GM12878 (cell line): ENCODE data around the gene CDX4. TPM values are rescaled to one million over a fixed set of nuclear protein-coding genes. Genes with fewer than 3 reads are reported as not detected.

ENCODE experiments used
- ATAC-seq: fragments of 200-7000 bp; cut with Tn5 transposase; 3 replicates; pipeline ENCODE4 v1.9.1; 2020; ENCODE audit warnings: mild to moderate bottlenecking, moderate library complexity
- BruUV-seq: library from RNA; stranded (reverse); fragments of 400-500 nt; replicated peaks from 2 replicates; lab custom pipeline; 2021; lab: Mats Ljungman, UMichigan
- CTCF ChIA-PET: fragments of 300-600 bp; sonication (Branson Sonifier 250); formaldehyde crosslinking; extraction: SDS; loops from one replicate; lab custom pipeline; 2021; ENCODE audit warnings: inconsistent platforms; lab: Yijun Ruan, JAX
- POLR2A ChIA-PET: fragments of 350-600 bp; formaldehyde crosslinking; extraction: SDS; loops from one replicate; lab custom pipeline; 2021; ENCODE audit warnings: inconsistent platforms; lab: Charles Lee
- RAD21 ChIA-PET: fragments of 300-600 bp; sonication (Branson Sonifier 250); formaldehyde crosslinking; loops from one replicate; lab custom pipeline; 2023; ENCODE audit warnings: antibody characterized with exemption; ENCODE audit not compliant: unreplicated experiment; lab: Charles Lee
- SMC1A ChIA-PET: fragments of 300-600 bp; sonication (Branson Sonifier 250); formaldehyde crosslinking; loops from one replicate; lab custom pipeline; 2023; ENCODE audit not compliant: unreplicated experiment, uncharacterized antibody; lab: Charles Lee
- DNase-seq: peaks from one replicate; pipeline ENCODE4 v3.0.0-alpha.2; 2011; ENCODE audit warnings: low read depth, low spot score
- FAIRE-seq: peaks from 3 replicates; lab custom pipeline; 2011; peaks lifted over from hg19 to GRCh38; lab: Jason Lieb, UNC
- H2AFZ ChIP-seq: 2 replicates; pipeline ENCODE4 v1.6.0; 2011; ENCODE audit warnings: low read depth, low read length, control low read depth; ENCODE audit not compliant: control insufficient read depth
- H3K27ac ChIP-seq: 2 replicates; pipeline ENCODE4 v1.5.1; 2011; ENCODE audit warnings: control low read depth; ENCODE audit not compliant: control insufficient read depth, insufficient read depth
- H3K27me3 ChIP-seq, 2 experiments: replicated peaks in 1 of 2; 2 replicates each; pipeline versions ENCODE4 v1.6.0 to v1.6.1; 2011; ENCODE audit warnings: low read length in 1 of 2; ENCODE audit not compliant: control insufficient read depth in 2 of 2, insufficient read depth in 2 of 2
- H3K36me3 ChIP-seq, 2 experiments: 2 replicates each; pipeline ENCODE4 v1.5.1; 2011; ENCODE audit warnings: low read length in 1 of 2; ENCODE audit not compliant: control insufficient read depth in 2 of 2, insufficient read depth in 2 of 2
- H3K4me1 ChIP-seq: 2 replicates; pipeline ENCODE4 v1.6.1; 2011; ENCODE audit warnings: mild to moderate bottlenecking, low read length, moderate library complexity, mixed read lengths; ENCODE audit not compliant: control insufficient read depth, insufficient read depth
- H3K4me2 ChIP-seq: 2 replicates; pipeline ENCODE4 v1.6.0; 2011; ENCODE audit warnings: control low read depth; ENCODE audit not compliant: control insufficient read depth, insufficient read depth
- H3K4me3 ChIP-seq: fragments of 200-600 bp; sonication (generic); 2 replicates; pipeline ENCODE4 v1.5.1; 2016
- H3K79me2 ChIP-seq: 2 replicates; pipeline ENCODE4 v1.6.0; 2011; ENCODE audit warnings: low read length; ENCODE audit not compliant: control insufficient read depth, insufficient read depth
- H3K9ac ChIP-seq: 2 replicates; pipeline ENCODE4 v1.8.0; 2011; ENCODE audit warnings: low read length, control low read depth, mixed read lengths; ENCODE audit not compliant: control insufficient read depth, insufficient read depth
- H3K9me3 ChIP-seq: replicated peaks from 3 replicates; pipeline ENCODE4 v1.5.1; 2011; ENCODE audit warnings: mild to moderate bottlenecking, low read length; ENCODE audit not compliant: control insufficient read depth, insufficient read depth
- H4K20me1 ChIP-seq: 2 replicates; pipeline ENCODE4 v1.6.0; 2011; ENCODE audit not compliant: control insufficient read depth, insufficient read depth
- CBX5 ChIP-seq: sonication (generic); IDR thresholded peaks from 2 replicates; pipeline ENCODE4 v1.6.1; 2016; ENCODE audit warnings: low read depth, moderate library complexity, mild to moderate bottlenecking, inconsistent platforms
- EP300 ChIP-seq, 2 experiments: fragments of 150-350 bp in 1 of 2; IDR thresholded peaks; 2 replicates each; pipeline ENCODE4 v1.6.1; 2011 to 2012; ENCODE audit warnings: low read depth in 2 of 2, low read length in 2 of 2, borderline replicate concordance in 1 of 2, improper control_type of control experiment in 1 of 2, inconsistent platforms in 1 of 2; ENCODE audit not compliant: control insufficient read depth in 1 of 2
- IRF5 ChIP-seq: fragments of 450-650 bp; IDR thresholded peaks from 2 replicates; pipeline ENCODE4 v1.6.1; 2017; ENCODE audit warnings: borderline replicate concordance
- SMAD1 ChIP-seq: fragments of 450-650 bp; IDR thresholded peaks from 2 replicates; pipeline ENCODE4 v1.6.1; 2018; ENCODE audit warnings: mild to moderate bottlenecking, low read depth; ENCODE audit not compliant: partially characterized antibody
- SMARCA5 ChIP-seq: fragments of 450-650 bp; IDR thresholded peaks from 2 replicates; pipeline ENCODE4 v1.6.1; 2017; ENCODE audit warnings: mild to moderate bottlenecking
- ZNF592 ChIP-seq: fragments of 450-650 bp; IDR thresholded peaks from 2 replicates; pipeline ENCODE4 v1.6.1; 2017; ENCODE audit warnings: mild to moderate bottlenecking, moderate library complexity
- WGBS: methylation state at CpG from one replicate; pipeline ENCODE4 v1.1.6; 2016; ENCODE audit warnings: low lambda C conversion rate; ENCODE audit not compliant: insufficient replicate concordance, insufficient coverage; ENCODE audit errors: missing lambda C conversion rate; 5-methylcytosine and 5-hydroxymethylcytosine counted together
- in situ Hi-C: fragments of 300-500 bp; cut with MboI; formaldehyde crosslinking; loops from 9 replicates; pipeline ENCODE4 v1.14.3; 2018; ENCODE audit warnings: mixed read lengths
- intact Hi-C: fragments of 100-400 bp; cut with micrococcal nuclease; formaldehyde crosslinking; loops from one replicate; pipeline ENCODE4 v1.14.2; 2022; ENCODE audit not compliant: unreplicated experiment
- polyA plus RNA-seq, 11 experiments: library from polyadenylated mRNA; depleted of rRNA in 4 of 11; unstranded in 6 of 11; stranded (reverse) in 5 of 11; fragments of >200 nt; fragmentation: Nextera tagmentation in 4 of 11; fragmentation: Illumina TruSeq in 1 of 11; extraction: Ambion mirVana in 4 of 11; extraction: Trizol in 1 of 11; gene quantifications; 1 replicate in 1 of 11; 2 replicates in 10 of 11; pipeline versions ENCODE4 v1.2.1 to v1.2.3, GENCODE V29; 2011 to 2016; ENCODE audit warnings: inconsistent platforms in 2 of 11, missing spikeins in 2 of 11, low read depth in 1 of 11
- total RNA-seq, 4 experiments: library from RNA; depleted of rRNA in 3 of 4; stranded (reverse); fragments of >200 nt in 3 of 4; fragmentation: Illumina TruSeq in 1 of 4; extraction: Trizol in 1 of 4; gene quantifications; 2 replicates each; pipeline versions ENCODE4 v1.2.1 to v1.2.3, GENCODE V29; 2013 to 2021
- TF ChIP-seq, protein P1 (sequence below): fragments of 450-650 bp; IDR thresholded peaks from 2 replicates; pipeline ENCODE4 v1.6.1; 2017; ENCODE audit warnings: low read depth, mild to moderate bottlenecking, moderate library complexity

Gene CDX4
- total and polyA plus RNA-seq, 10 of the 15 experiments (the other 5 are each of a cell fraction or from before 2014, with no cell fraction given): not detected

- RAD21 ChIA-PET: no interaction called here
- no peak overlapping the region for H3K9ac ChIP-seq
- H3K9me3 ChIP-seq: no peaks in the 10 kb centered on the region
- no peak overlapping the region for H3K4me3 ChIP-seq
- DNase-seq (no peak), FAIRE-seq (no peak), ATAC-seq (no peak)
- no peaks in the 10 kb centered on the region for H3K36me3 ChIP-seq
- intact Hi-C loops: no loop called here
- in situ Hi-C loops: no loop called here
- CTCF ChIA-PET: no interaction called here
- H2AFZ ChIP-seq: no peak overlapping the region
- POLR2A ChIA-PET: no interaction called here
- SMC1A ChIA-PET: no interaction called here
- H4K20me1 ChIP-seq: no peaks in the 10 kb centered on the region
- WGBS: 63% methylated on average over 4 of the region's 4 CpGs
- no peak for TF ChIP-seq EP300 (IDR thresholded peaks at IDR 0.05; ENCODE audit: borderline replicate concordance in 1 of 2, control insufficient read depth in 1 of 2, low read depth in 2 of 2, low read length in 2 of 2)
- TF ChIP-seq, protein P1, sequence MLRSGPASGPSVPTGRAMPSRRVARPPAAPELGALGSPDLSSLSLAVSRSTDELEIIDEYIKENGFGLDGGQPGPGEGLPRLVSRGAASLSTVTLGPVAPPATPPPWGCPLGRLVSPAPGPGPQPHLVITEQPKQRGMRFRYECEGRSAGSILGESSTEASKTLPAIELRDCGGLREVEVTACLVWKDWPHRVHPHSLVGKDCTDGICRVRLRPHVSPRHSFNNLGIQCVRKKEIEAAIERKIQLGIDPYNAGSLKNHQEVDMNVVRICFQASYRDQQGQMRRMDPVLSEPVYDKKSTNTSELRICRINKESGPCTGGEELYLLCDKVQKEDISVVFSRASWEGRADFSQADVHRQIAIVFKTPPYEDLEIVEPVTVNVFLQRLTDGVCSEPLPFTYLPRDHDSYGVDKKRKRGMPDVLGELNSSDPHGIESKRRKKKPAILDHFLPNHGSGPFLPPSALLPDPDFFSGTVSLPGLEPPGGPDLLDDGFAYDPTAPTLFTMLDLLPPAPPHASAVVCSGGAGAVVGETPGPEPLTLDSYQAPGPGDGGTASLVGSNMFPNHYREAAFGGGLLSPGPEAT: no peak
- no peak for TF ChIP-seq SMARCA5
- no peak for TF ChIP-seq IRF5
- TF ChIP-seq SMAD1: no peak
- no peak for TF ChIP-seq ZNF592
- no peak for TF ChIP-seq CBX5
- H3K27me3 ChIP-seq: no peaks in the 10 kb centered on the region
- H3K79me2 ChIP-seq: no peaks in the 10 kb centered on the region
- no peak overlapping the region for H3K4me2 ChIP-seq
- H3K4me1 ChIP-seq: no peaks in the 10 kb centered on the region
- H3K27ac ChIP-seq: no peak overlapping the region
- BruUV-seq: no TSS peak
Measured at GRCh38 chrX:73478961-73479360, 32.1 kb downstream of the CDX4 start.
